Stimulated activated CD8-positive, alpha-beta memory T cell treated with anti-CD3 and anti-CD28 coated beads, Interleukin-2, amount 100 ng/mL, for 1 hour (primary cell): Measurements from ENCODE around the gene TMC8.
"Not testable (repeated sequence)": the region's sequence is repeated elsewhere in the genome, so short reads cannot be mapped to it uniquely, and the experiment has no call there.

ENCODE experiments used
- DNase-seq, 2 donors: peaks; one replicate each; pipeline ENCODE4 v3.0.0-alpha.2; 2020; ENCODE audit warnings: low read depth in 2 of 2

The TMC8 gene, protein sequence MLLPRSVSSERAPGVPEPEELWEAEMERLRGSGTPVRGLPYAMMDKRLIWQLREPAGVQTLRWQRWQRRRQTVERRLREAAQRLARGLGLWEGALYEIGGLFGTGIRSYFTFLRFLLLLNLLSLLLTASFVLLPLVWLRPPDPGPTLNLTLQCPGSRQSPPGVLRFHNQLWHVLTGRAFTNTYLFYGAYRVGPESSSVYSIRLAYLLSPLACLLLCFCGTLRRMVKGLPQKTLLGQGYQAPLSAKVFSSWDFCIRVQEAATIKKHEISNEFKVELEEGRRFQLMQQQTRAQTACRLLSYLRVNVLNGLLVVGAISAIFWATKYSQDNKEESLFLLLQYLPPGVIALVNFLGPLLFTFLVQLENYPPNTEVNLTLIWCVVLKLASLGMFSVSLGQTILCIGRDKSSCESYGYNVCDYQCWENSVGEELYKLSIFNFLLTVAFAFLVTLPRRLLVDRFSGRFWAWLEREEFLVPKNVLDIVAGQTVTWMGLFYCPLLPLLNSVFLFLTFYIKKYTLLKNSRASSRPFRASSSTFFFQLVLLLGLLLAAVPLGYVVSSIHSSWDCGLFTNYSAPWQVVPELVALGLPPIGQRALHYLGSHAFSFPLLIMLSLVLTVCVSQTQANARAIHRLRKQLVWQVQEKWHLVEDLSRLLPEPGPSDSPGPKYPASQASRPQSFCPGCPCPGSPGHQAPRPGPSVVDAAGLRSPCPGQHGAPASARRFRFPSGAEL

DNA sequence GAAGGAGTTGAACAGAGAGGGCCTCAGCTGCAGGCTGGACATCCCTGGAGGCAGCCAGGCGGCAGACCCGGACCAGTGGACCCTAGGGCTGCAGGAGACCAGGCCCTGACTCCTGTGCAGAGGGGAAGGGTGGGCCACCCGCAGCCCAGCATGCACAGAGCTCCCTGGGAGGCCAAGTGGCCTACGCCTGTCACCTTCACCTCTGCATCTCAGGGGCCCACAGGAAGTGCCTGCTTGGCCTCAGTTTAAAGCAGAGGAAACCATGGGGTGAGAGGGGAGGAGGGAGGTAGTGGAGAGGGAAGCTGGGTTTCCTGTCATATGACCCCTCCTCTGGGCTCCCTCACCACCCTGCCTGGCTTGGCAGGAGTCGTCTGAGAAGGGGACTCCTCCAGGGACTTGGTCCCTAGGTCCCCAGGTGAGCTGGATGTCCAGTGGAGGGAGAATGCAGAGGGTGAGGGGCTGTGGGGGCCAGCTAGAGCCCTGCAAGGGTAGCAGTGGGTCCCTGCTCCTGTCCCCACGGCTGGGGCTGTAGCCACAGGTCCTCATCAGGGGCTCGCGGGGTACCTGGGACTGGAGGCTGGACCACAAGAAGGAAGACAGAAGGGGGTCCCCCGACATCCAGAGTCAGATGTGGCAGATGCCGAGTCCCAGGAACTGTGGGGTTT is at the start of gene TMC8:
Gene TMC8, plus strand, starts transcription at position 335 of the 665 bp plus-strand sequence. CDS start 818 bp downstream, outside the sequence.
- DNase-seq, result peak in 1 of 2 donors; percentile 63

DNA sequence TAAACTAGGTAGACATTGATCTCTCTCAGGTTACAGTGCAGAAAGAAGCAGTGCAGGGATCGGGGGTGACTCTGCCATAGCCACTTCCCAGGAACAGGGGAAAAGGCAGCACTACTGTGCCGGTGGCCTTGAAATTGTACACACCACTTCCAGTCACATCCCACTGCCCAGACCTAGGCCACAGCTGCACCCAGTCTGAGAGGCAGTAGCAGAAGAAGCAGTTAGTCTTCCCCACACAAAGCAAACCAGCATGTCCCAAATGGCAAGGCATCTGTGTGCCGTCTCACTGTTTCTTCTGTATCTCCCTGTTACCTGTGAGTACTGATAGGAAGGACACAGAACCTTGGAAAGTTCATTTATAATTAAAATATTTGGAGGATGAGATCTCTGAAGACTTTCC is 49.0 kb upstream of the TMC8 start:
- no peak for DNase-seq

DNA sequence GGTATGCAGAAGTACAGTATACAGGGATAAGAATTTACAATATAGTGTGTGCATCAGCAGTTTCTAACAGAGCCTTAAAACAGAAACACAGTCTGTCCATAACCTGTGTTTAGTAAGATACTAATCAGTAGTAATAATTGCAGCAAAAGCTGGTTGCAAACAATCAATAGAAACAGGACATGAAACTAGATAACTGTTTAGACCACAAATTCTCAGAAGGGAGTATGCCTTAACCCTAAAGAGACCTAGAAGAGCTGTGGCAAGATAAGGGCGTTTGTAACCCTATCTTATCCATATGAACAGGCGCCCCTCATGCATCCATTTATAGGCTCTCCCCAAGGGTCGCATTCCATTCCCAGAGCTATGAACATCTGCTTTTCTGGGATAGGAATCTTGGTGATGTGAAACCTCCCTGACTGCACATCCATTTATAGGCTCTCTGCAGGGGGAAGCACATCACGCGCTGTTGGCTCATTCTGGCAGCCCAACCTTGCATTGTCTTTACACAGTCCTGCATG is 48.2 kb upstream of the TMC8 start:
- DNase-seq, result not testable (repeated sequence)

DNA sequence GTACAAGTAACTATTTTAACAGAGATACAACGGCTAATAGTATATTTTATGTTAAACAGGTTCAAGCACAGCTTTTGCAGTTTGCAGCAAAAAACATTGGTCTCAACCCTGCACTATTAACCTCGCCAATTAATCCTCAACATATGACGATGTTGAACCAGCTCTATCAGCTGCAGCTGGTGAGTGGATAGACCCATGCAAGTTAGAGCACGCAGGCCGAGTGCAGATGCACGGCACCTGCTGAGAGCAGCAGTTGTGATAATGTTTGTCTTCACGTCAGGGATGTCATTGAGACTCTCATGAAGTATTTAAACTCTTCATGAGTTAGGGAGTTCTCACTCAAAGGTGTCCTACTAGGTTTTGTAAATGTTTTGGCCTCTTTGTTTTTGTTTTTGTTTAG is 47.6 kb upstream of the TMC8 start:
- DNase-seq, result no peak

DNA sequence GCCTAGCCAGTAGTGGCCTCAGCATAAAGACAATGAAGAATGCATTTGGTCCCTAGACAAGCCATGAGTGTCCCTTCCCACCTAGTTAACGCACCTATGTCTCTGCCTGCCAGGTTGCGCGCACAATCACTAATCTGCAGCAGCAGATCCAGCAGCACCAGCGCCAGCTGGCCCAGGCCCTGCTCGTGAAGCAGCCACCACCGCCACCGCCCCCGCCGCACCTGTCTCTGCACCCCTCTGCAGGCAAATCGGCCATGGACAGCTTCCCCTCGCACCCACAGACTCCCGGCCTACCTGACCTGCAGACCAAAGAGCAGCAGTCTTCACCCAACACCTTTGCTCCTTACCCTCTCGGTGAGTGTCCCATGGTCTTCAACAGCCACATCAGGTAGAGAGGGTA is 43.8 kb upstream of the TMC8 start:
- DNase-seq, result no peak

DNA sequence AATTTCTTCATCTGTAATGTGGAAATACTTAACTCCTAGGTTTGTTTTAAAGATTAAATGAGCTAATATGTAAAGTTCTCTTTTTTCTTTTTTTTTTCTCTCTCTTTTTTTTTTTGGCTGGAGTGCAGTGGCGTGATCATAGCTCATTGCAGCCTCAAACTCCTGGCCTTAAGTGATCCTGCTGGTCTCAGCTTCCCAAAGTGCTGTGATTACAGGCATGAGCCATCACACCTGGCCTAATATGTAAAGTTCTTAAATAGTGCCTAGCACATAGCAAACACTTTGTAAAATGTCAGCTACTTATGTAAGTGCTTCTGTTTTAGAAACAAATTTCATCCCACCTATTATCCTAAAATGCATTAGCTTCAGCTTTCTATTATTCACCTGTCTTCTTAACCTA is 42.0 kb upstream of the TMC8 start:
- DNase-seq, result no peak

DNA sequence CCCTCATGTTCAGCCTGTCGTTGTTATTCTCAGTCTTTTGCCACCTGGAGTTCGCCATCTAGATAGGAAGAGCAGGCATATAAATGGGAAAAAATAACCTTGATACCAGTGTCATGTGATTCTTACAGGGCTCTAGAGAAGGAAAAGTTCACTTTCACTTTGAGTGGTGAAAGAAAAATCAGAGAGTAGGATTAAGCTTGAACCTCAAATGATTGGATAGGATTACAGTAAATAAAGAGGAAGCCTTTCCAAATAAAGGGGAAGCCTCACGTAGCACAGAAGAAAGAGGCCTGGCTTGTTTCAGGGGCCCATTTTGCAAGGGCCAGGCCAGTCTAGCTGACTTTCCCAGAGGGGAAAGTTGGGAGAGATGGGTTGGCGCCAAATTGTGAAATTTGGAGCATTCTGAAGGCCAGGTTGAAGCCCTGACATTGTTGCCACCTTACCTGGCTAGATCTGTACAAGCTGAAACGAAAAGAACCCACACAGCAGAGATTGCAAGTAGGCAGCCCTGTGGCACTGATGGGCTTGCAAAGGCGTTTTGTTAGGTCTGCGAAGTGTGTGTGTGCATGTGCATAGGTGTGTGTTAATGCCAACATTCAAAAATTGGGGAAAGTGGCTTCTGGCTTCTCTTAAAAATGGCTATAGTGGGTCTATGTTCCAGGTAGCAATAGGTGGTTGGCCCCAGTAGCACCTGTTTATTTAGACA is 40.8 kb upstream of the TMC8 start:
- DNase-seq, result no peak

DNA sequence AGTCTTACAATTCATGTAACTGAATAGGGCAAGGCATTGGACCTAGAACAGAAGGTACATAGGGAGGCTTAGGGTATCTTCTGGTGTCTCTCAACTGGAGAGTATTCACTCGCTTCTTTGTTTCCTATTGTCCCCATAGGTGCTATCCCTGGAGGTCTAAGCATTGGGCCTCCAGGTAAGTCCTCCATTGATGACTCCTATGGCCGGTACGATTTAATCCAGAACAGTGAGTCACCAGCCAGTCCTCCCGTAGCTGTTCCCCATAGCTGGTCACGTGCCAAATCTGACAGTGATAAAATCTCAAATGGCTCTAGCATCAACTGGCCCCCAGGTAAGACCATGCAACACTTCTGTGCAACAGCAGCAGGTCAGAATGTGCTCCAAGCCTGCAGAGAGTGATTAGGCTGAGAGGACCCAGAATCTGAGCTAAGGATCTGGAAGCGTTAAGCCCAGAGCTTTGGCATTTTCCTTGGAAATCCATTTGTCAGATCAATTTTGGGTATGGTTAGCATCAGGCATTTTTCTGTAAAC is 37.7 kb upstream of the TMC8 start:
- DNase-seq, result no peak

DNA sequence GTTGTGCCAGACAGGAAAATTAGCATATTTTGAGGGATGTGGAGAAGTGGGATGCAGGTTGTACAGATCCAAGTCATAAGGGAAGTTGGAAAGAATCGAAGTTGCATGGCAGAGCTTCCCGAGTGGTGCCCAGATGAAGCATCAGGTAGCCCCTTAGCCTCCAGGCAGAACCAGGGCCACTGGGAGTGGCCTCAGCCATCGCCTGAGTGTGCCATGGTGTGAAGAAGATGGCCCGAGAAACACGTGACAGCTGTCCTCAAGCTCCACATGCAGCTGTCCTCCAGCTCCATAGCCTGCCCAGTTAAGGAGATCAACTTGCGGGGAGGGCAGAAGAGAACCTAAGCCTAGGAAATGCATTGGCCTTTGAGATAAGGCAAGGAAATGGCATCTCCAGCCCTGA is 35.5 kb upstream of the TMC8 start:
- DNase-seq, result no peak

DNA sequence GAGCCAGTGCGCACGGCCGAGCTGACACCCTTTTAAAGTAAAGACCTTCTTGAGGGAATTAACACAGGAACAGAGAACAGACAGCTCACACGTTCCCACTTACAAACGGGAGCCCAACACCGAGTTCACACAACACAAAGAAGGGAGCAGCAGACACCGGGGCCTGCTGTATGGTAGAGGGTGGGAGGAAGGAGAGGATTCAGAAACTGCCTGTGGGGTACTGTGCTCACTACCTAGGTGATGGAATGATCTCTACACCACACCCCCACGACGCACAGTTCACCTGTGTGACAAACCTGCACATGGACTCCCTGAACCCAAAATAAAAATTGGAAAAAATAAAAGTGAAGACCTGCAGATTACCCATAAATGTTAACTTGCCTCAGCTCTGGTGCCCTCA is 34.5 kb upstream of the TMC8 start:
- DNase-seq, result no peak

DNA sequence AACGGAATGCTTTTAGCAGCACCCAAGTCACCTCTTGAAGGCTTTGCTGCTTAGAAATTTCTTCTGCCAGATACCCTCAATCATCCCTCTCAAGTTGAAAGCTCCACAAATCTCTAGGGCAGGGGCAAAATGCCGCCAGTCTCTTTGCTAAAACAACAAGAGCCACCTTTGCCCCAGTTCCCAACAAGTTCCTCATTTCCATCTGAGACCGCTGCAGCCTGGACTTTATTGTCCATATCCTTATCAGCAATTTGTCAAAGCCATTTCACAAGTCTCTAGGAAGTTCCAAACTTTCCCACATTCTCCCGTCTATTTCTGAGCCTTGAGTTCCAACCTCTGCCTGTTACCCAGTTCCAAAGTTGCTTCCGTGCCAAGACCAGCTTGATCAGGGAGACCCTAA is 29.5 kb upstream of the TMC8 start:
- DNase-seq, result no peak

DNA sequence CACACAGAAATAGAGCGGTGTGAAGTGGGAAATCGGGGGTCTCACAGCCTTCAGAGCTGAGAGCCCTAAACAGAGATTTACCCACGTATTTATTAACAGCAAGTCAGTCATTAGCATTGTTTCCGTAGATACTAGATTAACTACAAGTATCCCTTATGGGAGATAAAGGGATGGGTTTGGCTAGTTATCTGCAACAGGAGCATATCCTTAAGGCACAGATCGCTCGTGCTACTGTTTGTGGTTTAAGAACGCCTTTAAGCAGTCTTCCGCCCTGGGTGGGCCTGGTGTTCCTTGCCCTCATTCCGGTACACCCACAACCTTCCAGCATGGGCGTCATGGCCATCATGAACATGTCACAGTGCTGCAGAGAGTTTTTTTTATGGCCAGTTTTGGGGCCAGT is 29.0 kb upstream of the TMC8 start:
- DNase-seq, result no peak

DNA sequence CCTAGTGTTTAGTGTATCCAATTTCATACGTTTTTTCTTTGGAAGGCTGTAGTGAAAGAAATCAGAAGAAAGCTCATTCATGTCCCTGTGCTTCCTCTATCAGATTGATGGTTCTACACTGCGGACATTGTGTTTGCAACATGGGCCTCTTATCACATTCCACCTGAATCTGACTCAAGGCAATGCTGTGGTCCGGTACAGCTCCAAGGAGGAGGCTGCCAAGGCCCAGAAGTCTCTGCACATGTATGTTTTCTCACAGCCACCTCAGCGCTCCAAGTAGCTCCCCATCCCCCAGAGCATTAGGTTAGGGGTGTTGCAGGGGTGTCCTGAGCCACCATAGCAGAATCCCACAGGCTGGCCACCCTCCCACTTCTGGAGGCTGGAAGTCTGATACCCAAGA is 27.3 kb upstream of the TMC8 start:
- no peak for DNase-seq

DNA sequence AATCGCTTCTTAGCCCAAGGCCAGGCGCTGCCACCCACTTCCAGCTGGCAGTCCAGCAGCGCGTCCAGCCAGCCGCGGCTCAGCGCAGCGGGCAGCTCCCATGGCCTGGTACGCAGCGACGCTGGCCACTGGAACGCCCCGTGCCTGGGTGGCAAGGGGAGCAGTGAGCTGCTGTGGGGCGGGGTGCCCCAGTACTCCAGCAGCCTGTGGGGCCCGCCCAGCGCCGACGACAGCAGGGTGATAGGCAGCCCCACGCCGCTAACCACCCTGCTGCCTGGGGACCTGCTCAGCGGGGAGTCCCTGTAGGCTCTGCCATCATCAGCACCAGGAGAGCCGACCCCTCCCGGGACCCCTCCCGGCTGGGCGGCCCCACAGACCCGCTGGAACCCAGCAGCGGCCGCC is 26.0 kb upstream of the TMC8 start:
- no peak for DNase-seq

DNA sequence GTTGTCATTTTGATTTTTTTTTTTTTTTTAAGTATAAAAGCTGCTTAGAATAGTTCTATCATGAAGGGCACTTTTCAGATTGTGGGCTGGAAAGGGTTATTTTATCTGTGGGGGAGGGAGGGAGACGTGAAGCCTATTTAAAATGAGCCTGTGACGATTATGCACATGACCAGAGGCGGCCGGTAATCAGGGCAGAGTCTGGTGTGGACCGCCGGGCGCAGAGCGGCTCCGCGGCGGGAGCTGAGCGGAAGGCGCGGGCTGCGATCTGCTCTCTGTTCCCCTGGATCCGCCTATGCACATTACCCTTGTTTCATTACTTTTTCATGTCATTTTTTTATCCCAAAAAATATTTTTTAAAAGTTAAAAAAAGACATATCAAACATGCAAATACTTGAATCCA is 25.5 kb upstream of the TMC8 start:
- no peak for DNase-seq

DNA sequence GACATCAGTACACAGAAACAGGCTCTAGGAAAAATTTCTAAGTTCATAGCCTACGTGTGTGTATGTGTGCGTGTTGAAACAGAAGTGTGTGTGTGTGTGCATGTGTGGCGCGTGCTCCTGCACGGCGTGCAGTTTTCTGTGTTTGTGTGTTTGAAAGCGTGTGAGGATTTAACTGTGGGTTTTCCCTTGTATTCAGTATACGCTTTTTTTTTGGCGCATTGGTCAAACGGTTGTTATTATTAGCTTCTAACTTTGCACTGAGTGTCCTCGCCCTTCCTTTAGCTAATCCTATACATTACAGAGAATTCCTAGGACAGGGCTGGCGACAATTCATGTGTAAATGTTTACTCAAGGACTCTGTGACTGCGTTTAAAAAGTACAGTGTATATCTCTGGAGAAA is 25.0 kb upstream of the TMC8 start:
- no peak for DNase-seq

DNA sequence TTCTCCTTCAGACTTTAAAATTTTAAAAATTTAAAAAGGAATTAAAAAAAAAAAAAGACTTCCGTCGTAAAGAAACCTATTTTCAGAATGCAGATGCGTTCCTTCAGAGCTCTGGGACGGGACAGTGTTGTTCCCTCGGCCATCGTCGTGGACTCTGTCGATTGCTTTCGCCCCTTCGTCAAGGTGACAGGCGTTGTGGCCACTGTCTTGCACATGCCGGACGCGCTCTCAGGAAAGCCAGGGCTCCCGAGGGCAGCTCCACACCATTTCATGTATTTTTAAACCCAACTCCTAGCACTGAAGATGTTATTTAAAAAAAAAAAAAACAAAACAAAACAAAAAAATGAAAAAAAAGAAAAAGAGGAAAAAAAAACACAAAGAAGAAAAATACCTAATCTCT is 24.4 kb upstream of the TMC8 start:
- no peak for DNase-seq

DNA sequence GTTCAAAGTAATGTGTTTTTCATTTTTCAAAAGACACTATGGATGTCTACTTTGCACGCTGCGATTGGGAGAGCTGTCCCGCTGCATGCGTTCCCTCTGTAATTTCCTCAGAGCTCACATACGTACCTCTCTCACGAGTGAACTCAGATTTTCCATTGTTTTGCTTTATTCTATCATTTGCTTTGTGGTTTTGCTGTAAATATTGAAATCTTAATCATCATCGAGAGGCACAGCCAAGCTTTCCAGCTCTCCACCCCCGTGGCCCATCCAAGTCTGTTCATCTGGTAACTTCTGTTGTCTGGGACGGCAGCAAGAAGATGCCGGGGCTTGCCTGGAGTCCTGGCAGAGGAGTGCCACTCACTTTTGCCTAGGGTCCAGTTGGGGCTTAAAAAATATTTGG is 23.1 kb upstream of the TMC8 start:
- DNase-seq, result no peak

DNA sequence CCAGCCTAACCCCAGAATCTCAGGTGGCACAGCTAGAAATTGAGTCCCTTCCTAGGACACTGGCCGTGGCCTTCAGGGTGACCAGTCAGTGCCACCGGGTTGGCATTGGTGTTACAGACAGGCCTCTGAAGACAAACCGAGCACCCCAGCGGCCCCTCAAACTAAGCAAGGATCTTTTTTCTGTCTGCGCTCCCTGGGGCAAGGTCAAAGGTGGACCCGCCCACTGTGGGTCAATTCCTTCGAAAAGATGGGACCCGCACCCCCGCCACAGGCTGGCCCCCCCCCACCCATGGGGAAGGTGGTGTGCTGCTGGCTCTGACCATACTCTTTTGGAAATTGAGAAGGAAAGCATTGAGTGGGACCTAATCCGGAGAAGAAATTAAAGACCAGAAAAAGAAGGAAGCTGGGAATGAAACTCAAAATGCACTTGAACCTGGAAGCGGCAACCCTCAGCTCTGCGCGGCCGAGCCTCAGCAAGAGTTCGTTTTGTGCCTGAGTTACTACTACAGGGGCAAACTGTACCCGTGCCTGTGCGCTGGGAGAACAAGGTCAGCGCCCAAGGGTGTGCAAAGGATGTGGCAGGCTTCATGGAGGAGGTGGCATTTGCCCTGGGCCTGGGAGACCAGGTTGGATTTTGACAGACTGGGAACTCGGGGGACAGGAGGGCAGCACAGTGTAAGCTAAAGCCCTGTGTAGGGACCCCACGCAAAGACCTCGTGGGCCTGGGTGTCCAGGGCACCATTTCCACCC is 22.4 kb upstream of the TMC8 start:
- no peak for DNase-seq

DNA sequence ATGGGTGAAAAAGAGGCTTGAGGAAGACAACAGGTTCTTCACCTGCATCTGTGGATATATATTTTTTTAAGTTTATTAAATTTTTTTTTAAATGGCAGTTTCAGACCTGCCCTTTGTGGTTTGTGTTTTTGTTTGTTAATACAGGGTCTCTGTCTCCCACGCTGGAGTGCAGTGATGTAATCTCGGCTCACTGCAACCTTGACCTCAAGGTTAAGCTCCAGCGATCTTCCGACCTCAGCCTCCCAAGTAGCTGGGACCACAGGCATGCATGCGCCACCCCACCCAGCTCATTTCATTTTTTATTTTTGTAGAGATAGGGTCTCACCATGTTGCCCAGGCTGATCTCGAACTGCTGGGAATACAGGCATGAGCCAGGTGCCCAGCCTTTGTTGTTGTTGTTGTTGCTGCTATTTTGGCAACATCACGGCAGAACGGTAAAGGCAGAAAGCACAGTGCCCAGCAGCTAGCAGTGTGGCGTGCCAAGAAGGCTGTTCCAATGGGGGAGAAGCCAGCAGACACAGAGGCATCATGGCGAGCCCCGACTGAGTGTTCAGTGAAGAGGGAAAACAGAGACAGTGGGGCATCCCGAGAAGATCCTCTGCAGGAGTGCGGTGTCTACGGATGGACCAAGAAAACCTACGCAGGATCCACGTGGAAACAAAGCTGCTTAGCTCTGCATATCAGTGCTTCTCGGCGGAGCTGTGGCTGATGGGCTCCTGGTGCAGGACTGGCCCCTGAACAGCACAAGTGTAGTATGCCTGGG is 21.7 kb upstream of the TMC8 start:
- DNase-seq, result no peak

DNA sequence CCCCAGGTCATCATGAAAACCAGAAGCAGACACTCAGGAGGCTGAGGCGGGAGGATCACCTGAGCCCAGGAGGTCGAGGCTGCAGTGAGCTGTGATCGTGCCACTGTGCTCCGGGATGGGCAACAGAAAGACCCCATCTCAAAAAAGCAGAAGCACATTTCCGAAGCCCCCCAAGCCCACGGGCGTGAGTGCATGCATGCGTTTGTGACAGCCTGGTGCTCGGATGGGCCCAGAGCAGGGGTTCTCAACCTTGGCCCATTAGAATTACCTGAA is 21.1 kb upstream of the TMC8 start:
- no peak for DNase-seq
